HCEC 1CT (cell line): Measurements from ENCODE around the gene CDC42SE2.

ENCODE experiments used
- DNase-seq: peaks from one replicate; pipeline ENCODE4 v3.0.0-alpha.2; 2017

The CDC42SE2 gene

DNA sequence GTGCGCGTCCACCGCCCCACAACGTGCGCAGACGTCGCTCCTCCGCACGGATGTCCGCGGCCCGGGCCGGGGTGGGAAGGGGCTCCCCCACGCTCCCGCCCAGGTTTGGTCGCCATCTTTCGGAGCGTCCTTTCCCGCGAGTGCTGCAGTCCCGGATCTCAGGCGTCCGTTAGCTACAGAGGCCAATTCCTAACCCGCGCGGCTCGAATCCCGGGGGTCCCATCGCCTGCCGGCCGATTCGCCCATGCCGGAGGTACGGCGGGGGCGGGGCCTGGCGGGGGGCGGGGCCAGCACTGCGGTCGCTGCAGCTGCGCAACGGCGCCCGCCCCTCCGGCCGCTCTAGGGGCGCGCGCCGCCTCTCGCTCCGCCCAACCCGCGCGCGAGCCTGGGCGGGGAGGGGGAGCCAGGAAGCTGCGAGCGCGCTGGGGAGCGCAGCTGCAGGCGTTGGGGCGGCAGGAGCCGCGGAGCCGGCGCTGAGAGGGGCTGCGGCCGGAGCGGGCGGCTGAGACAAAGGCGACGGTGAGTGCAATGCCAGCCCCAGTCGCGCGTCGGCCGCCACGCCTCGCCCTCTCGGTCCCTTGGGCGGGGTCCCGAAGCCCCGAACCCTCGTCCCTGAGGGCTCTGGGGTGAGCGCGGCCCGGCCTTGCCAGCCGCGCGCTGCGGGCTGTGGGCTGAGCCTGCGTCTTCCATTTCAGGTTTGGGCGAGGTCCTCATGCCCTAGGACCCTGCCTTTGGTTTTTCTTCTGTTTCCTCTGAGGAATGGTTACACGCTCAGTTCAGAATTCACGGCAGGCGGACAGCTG lies at the start of gene CDC42SE2:
TSS of gene CDC42SE2 (plus strand) at position 406 of the 803 bp plus-strand sequence. CDS start 95,441 bp downstream, outside the sequence.
- DNase-seq: peak; percentile 88

DNA sequence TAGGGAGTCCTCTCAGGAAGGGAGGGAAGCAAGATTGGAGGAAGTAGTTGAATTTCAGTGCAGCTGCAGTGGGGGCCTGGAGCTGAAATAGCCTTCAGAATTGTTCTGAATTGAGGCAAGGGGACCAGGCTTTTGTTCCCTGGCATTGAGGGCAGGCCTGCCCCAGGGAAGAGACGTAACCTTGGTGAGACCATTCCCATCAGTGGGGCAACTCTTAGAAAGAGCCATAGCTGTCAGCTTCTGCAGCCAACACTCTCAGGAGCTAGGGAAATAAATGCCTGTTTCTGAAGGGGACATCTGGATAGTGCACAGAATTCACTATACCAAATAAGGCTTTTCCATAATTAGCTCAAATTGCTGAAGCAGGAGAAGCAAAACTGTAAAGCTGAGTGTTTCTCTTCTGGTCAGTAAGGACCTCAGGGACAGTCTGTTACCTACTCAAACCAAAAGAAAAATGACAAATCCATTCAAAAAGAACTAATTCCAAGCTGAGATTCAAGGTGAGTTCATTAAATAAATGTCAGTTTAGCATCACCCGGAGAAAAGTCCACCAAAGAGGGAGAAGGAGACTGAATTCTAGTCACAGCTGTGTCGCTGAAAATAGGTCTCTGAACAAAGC lies 49.1 kb upstream of the CDC42SE2 start:
- DNase-seq: no peak

- DNase-seq: no peak
Observed at GRCh38 chr5:131217791-131218190, 46.1 kb upstream of the CDC42SE2 start.

- DNase-seq: peak; percentile 66
Observed at GRCh38 chr5:131218392-131218791, 45.5 kb upstream of the CDC42SE2 start.

- no peak for DNase-seq
Observed at GRCh38 chr5:131220566-131220965, 43.3 kb upstream of the CDC42SE2 start.

DNA sequence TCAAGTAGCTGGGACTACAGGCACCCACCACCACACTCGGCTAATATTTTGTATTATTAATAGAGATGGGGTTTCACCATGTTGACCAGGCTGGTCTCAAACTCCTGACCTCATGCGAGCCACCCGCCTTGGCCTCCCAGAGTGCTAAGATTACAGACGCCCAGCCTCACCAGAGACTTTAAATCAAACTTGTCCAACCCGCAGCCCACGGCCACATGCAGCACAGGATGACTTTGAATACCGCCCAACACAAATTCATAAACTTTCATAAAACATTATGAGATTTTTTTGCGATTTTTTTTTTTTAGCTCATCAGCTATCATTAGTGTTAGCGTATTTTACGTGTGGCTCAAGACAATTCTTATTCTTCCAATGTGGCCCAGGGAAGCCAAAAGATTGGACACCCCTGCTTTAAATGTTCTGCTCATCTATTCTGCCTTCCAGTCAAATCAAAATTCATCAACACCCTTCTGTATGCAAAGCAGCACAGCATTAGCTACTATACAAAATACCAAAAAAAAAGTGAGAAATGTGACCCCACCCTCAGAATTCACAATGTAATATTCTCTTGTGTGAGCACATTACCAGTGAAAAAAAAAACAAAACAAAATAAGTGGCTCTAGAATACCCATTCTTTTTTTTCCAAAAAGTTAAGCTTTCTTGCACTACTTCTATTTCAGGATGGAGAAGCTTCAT lies 42.7 kb upstream of the CDC42SE2 start:
- DNase-seq: no peak

DNA sequence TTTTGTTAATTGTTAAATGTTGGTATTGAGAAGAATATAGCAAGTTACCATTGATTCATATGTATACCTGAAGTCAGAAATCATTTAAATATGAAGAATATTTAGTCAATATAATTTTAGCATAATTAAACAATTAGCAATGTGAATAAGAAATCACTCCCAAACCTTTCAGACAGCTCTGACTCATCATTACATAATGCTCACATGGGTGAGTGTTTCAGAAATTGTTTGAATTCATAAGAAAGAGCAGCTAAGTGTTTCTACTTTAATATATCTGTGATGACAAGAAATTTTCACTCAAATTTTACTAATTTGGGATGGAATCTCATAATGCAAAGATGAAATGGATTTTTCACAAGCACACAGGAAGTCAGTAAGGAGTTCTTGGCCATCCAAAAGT lies 42.0 kb upstream of the CDC42SE2 start:
- peak; percentile 54 for DNase-seq

DNA sequence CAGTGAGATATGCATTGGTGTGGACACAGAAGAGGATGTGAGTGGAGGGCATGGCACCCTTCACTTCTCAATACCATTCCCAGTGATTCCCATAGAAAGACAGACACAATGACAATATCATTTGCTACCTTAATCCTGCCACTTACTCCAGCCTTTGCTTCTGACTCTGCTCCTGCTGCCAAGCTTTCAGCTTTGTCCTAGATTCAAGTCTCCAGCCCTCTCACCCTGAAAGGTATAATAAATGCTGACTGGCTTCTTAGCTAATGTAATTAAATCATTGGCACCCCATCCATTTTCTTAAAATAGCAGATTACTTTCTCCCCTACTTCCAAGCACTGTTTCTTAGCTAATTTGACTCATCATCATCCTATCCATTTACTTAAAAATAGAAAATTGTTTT lies 41.1 kb upstream of the CDC42SE2 start:
- DNase-seq: no peak

GRCh38 chr5:131223751-131224386 lies 40.0 kb upstream of the CDC42SE2 start:
- DNase-seq: no peak

DNA sequence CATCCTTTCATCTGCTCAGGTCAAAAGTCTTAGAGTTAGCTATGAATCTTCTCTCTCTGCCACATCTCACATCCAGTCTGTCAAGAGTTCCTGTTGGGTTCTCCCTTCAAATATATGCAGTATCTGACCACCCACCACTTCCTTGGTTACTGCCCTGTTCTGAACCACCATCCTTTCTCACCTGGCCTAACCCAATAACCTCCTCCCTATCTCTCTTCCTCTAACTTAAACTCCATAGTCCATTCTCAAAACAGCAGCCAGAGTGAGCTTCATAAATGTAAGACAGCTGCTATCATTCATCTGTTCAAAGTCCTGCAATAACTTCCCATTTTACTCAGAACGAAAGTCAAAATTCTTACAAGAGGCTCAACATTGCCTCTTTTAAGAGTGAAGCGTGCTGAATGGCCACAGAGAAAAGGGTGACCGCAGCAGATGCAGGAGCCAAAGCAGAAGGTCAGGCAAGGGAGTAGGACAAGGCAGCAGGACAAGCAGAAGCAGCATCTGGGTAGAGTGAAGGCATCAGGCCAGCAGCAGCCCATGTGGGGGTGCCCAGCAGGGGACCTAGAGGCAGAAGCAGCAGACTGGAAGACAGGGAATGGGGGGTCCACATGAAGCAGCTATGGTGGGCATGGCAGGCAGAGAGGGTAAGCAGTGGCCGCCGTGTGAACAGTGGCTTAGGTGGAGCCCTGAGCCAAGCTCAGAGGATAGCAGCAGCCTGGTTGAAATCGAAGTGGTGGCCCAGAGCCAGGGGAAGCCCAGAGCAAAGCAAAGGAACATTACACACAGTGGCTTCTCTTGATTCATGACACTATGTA lies 39.3 kb upstream of the CDC42SE2 start:
- DNase-seq: no peak

GRCh38 chr5:131225282-131225974 lies 38.4 kb upstream of the CDC42SE2 start:
- DNase-seq: no peak

GRCh38 chr5:131226899-131227298 lies 37.0 kb upstream of the CDC42SE2 start:
- no peak for DNase-seq

DNA sequence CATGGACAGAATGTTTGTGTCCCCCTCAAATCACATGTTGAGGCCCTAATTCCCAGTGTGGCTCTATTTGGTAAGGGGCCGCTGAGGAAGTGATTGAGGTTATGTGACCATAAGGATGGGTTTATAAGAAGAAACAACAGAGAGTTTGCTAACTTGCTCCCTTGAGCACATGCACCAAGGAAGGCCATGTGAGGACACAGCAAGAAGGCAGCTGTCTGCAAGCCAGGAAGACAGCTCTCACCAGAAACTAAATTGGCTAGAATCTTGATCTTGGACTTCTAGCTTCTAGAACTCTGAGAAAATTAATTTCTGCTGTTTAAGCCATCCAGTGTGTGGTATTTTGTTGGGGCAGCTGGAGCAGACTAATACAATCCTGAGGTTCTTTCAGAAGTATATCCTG lies 35.2 kb upstream of the CDC42SE2 start:
- DNase-seq: no peak

- no peak for DNase-seq
Observed at GRCh38 chr5:131229623-131230022, 34.2 kb upstream of the CDC42SE2 start.

DNA sequence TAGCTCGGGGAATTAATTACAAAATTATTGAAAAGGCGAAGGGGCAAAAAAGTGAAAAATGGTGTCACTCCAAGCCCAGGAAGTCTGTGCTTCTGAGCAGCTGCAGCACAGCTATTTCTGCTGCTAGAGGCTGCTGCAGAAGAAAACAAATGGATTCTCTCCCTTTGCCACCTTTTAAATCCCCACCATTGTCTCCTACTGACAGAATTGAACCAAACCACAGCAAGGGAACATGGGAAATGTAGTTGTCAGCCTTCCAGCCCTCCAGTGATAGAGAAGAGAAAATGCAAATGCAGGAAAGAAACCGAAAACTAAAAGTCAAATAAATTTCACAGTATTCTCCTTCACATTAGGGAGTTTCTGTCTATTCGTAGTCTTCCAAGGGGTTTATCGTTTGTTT lies 33.4 kb upstream of the CDC42SE2 start:
- DNase-seq: no peak

DNA sequence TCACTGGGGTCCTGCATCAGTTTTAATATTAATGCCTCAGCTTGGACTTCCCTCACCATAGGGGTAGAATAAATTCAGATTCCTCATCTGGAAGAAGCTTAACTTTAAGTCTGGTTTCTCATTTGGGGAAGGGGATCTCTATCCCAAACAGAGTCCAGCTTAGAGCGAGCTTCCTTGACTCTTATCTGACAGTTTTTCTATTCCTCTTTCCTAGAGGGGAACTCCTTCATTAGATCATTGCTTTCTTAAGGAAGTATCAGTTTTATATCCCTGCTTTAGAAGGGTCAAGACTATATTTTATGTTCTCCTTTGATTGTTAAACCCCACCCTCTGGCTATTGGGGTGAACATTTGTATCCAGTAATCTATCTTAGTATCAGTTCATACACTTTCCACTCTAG lies 24.2 kb upstream of the CDC42SE2 start:
- no peak for DNase-seq

DNA sequence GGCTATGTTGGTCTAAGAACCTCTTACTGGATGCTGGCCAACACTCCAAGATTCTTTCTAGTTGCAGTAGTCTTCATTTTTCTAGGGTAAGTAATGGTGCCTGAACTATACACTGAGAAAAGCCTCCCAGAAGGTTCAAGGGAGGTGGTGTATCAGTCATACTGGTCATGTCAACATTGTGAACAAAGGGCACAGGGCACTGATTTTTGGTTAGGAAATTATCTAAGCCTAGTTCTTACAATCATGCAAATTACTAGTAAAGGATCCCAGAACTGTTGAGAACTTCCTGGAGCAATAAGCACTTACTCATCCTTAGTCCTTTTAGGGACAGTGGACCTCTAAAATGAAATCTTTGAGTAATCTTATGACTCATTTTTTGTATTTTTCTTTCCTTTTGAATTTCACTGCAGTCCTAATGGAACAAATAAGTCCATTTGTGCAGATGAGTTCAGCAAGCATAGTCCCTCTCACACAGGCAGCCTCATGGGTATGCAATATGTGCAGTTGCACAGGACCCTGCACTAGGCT lies 21.1 kb upstream of the CDC42SE2 start:
- peak; percentile 99 for DNase-seq

DNA sequence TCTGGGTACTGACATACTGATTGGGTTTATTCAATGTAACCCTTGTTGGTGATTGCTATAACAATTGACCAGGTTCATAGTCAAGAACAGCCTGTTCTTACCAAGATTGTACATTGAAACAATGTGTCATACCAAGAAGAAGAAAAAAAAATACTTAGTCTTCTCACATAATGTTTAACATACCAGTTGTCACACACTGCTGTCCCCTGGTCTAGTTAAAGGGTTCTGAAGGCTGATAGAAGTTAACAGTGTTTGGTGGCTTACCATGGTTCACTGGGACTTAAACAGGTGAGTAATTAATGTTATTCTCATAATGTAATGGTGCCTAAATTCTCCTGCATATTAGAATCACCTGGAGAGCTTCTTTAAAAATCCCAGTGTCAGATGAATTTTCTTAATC lies 18.5 kb upstream of the CDC42SE2 start:
- DNase-seq: no peak

- DNase-seq: no peak
Observed at GRCh38 chr5:131245948-131246347, 17.9 kb upstream of the CDC42SE2 start.

DNA sequence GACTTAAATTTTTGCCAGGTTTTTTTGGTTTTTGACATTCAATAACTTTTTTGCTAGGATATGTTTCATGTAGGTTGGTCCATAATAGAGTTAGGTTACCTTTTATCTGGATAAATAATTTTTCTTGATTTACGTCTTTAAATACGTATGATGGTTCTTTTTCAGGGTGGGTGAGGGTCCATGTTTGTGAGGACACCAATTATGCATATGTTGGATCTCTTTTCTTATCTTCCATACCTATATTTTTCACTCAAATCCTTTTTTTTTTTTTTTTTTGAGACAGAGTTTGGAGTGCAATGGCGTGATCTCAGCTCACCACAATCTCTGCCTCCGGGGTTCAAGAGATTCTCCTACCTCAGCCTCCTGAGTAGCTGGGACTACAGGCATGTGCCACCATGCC lies 17.3 kb upstream of the CDC42SE2 start:
- DNase-seq: no peak

DNA sequence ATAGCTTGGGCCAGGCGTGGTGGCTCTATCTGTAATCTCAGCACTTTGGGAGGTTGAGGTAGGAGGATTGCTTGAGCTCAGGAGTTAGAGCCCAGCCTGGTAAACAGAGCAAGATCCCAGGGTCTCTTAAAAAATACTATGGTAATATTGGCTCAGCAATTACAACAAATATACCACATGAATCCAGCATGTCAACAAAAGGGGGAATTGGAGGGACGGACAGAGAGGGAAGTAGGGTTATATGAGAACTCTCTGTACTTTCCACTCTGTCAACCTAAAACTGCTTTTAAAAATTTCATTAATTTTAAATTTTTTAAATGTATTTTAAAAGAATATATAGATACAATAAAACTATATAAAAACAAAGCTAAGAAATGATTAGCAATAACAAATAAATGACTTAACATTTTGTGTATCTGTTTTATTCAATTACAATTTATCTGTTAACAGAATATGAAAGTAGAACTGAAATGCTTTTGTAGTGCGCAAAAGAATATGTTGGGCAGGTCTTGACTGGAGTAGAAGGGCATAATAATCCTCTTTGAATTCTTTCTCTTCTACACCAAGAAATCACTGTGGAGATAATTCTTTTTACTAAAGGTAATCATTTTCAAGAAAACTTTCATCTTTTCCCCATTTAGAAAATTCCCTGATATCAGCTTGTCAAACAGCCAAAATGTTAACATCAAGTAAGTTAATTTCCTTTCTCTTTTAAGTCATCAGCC lies 12.9 kb upstream of the CDC42SE2 start:
- no peak for DNase-seq
